GM06990 (cell line): Measurements from ENCODE around the gene HNRNPH3.

Source experiments
- DNase-seq: peaks from one replicate; pipeline ENCODE4 v3.0.0-alpha.2; 2011; ENCODE audit not compliant: insufficient read length; ENCODE audit errors: extremely low read depth
- H3K27me3 ChIP-seq: replicated peaks from 2 replicates; pipeline ENCODE4 v1.6.0; 2011; ENCODE audit warnings: low read length; ENCODE audit not compliant: control insufficient read depth, insufficient read depth
- H3K36me3 ChIP-seq: 2 replicates; pipeline ENCODE4 v1.5.1; 2011; ENCODE audit warnings: low read length; ENCODE audit not compliant: control insufficient read depth, insufficient read depth
- H3K4me3 ChIP-seq: replicated peaks from 2 replicates; pipeline ENCODE4 v1.5.1; 2011; ENCODE audit warnings: low read depth, mild to moderate bottlenecking, control low read depth, low read length
- CTCF ChIP-seq: IDR thresholded peaks from 2 replicates; pipeline ENCODE4 v1.5.1; 2011; ENCODE audit warnings: low read length, control low read depth, mild to moderate bottlenecking, inconsistent platforms; ENCODE audit not compliant: insufficient read depth, poor library complexity, severe bottlenecking

The HNRNPH3 gene

GRCh38 chr10:68296843-68297663 lies 34.8 kb upstream of the HNRNPH3 start:
- no peaks in the 10 kb centered on the region for H3K36me3 ChIP-seq
- no peak overlapping the region for H3K4me3 ChIP-seq
- no peak for TF ChIP-seq CTCF
- no peaks in the 10 kb centered on the region for H3K27me3 ChIP-seq
- DNase-seq = no peak

GRCh38 chr10:68301301-68301700 lies 30.6 kb upstream of the HNRNPH3 start:
- no peak for TF ChIP-seq CTCF
- H3K36me3 ChIP-seq = no peaks in the 10 kb centered on the region
- no peaks in the 10 kb centered on the region for H3K27me3 ChIP-seq
- H3K4me3 ChIP-seq = no peak overlapping the region
- DNase-seq = no peak

GRCh38 chr10:68301790-68302502 lies 29.9 kb upstream of the HNRNPH3 start:
- H3K36me3 ChIP-seq = no peaks in the 10 kb centered on the region

GRCh38 chr10:68302503-68302823 lies 29.4 kb upstream of the HNRNPH3 start:
- no peak for TF ChIP-seq CTCF
- no peaks in the 10 kb centered on the region for H3K36me3 ChIP-seq
- H3K4me3 ChIP-seq = no peak overlapping the region
- DNase-seq = no peak
- H3K27me3 ChIP-seq = no peaks in the 10 kb centered on the region

More at GRCh38 chr10:68301790-68302502, 29.9 kb upstream of the HNRNPH3 start:
- Histone ChIP-seq H3K4me3 (no peak overlapping the region), H3K27me3 (no peaks in the 10 kb centered on the region)
- peak; percentile 53 for TF ChIP-seq CTCF
- peak; percentile 53 for DNase-seq

- H3K36me3 ChIP-seq = no peaks in the 10 kb centered on the region
- H3K4me3 ChIP-seq = no peak overlapping the region
- no peaks in the 10 kb centered on the region for H3K27me3 ChIP-seq
- no peak for TF ChIP-seq CTCF
- no peak for DNase-seq
These were observed 29.0 kb upstream of the HNRNPH3 start for GRCh38 chr10:68302871-68303270.
